SK-N-SH (cell line): ENCODE data around the gene IMPA2.

Experiments
- GABPA ChIP-seq: IDR thresholded peaks from 2 replicates; pipeline ENCODE4 v1.4.0; 2012; ENCODE audit warnings: low read depth, mild to moderate bottlenecking
- TF ChIP-seq, protein P1 (sequence below): fragments of 200-600 bp; sonication (generic); IDR thresholded peaks from 2 replicates; pipeline ENCODE4 v1.6.1; 2017; ENCODE audit warnings: antibody characterized with exemption, mild to moderate bottlenecking, moderate library complexity

DNA sequence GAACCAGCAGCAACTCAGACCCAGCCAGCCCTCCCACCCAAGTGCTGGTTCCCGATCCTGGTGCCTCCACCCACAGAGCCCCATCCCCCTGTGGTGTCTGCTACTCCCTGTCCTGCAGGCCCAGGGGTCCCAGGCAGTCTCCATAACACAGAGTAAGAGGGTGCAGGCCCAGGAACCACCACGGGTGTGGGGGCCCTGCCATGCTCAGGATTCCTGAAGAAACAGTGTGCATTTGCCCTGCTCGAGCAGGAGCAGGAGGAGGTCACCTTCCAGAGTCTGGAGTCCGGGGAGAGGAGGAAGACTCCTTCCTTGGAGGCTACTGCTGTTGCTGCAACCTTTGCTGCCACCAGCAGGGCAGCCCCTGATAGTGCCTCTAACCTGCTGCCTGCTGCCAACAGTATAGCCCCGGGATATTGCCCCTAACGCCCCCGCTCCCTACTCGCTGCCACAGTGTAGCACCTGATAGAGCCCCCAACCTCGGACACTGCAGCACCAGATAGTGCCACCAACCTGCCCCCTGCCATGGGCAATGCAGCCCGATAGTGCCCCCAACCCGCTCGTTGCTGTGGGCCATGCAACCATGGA lies 65.5 kb downstream of the IMPA2 start:
- no peak for TF ChIP-seq GABPA
- TF ChIP-seq, protein P1, sequence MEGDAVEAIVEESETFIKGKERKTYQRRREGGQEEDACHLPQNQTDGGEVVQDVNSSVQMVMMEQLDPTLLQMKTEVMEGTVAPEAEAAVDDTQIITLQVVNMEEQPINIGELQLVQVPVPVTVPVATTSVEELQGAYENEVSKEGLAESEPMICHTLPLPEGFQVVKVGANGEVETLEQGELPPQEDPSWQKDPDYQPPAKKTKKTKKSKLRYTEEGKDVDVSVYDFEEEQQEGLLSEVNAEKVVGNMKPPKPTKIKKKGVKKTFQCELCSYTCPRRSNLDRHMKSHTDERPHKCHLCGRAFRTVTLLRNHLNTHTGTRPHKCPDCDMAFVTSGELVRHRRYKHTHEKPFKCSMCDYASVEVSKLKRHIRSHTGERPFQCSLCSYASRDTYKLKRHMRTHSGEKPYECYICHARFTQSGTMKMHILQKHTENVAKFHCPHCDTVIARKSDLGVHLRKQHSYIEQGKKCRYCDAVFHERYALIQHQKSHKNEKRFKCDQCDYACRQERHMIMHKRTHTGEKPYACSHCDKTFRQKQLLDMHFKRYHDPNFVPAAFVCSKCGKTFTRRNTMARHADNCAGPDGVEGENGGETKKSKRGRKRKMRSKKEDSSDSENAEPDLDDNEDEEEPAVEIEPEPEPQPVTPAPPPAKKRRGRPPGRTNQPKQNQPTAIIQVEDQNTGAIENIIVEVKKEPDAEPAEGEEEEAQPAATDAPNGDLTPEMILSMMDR = no peak
